Loucy (cell line): ENCODE measurements around the gene TPM4.
"Not testable (repeated sequence)": the region's sequence is repeated elsewhere in the genome, so short reads cannot be mapped to it uniquely, and the experiment has no call there.

Experiments
- H2AFZ ChIP-seq: fragments of 200-600 bp; sonication (generic); 2 replicates; pipeline ENCODE4 v1.6.0; 2016; ENCODE audit warnings: antibody characterized with exemption, mild to moderate bottlenecking, low read length, moderate library complexity
- H3F3A ChIP-seq: fragments of 200-600 bp; 2 replicates; pipeline ENCODE4 v1.6.0; 2016; ENCODE audit warnings: antibody characterized with exemption, low read depth, mild to moderate bottlenecking
- H3K27me3 ChIP-seq: fragments of 200-600 bp; sonication (generic); 2 replicates; pipeline ENCODE4 v1.6.1; 2014; ENCODE audit warnings: low read length, mild to moderate bottlenecking; ENCODE audit not compliant: insufficient read depth, poor library complexity, severe bottlenecking
- H3K36me3 ChIP-seq: fragments of 200-600 bp; sonication (generic); 2 replicates; pipeline ENCODE4 v1.6.1; 2016; ENCODE audit warnings: low read length; ENCODE audit not compliant: insufficient read depth
- H3K4me1 ChIP-seq: fragments of 200-600 bp; sonication (generic); 2 replicates; pipeline ENCODE4 v1.5.1; 2014; ENCODE audit warnings: low read length, mild to moderate bottlenecking; ENCODE audit not compliant: insufficient read depth, poor library complexity, severe bottlenecking
- H3K4me2 ChIP-seq: fragments of 200-600 bp; sonication (generic); 2 replicates; pipeline ENCODE4 v1.6.0; 2014; ENCODE audit warnings: antibody characterized with exemption, low read length, low read depth, mild to moderate bottlenecking; ENCODE audit not compliant: poor library complexity, severe bottlenecking
- H3K4me3 ChIP-seq: fragments of 200-600 bp; sonication (generic); 2 replicates; pipeline ENCODE4 v1.5.1; 2014; ENCODE audit warnings: low read length, mild to moderate bottlenecking, mixed read lengths; ENCODE audit not compliant: poor library complexity, severe bottlenecking
- H3K79me2 ChIP-seq: fragments of 200-600 bp; sonication (generic); 2 replicates; pipeline ENCODE4 v1.6.1; 2014; ENCODE audit warnings: low read length; ENCODE audit not compliant: insufficient read depth
- H3K9ac ChIP-seq: fragments of 200-600 bp; sonication (generic); 2 replicates; pipeline ENCODE4 v1.6.0; 2014; ENCODE audit warnings: mild to moderate bottlenecking, low read depth, low read length, moderate library complexity; ENCODE audit not compliant: poor library complexity, severe bottlenecking
- H3K9me2 ChIP-seq: fragments of 200-600 bp; sonication (generic); replicated peaks from 2 replicates; pipeline ENCODE4 v1.6.1; 2016; ENCODE audit warnings: low read depth, low read length, mixed read lengths
- H3K9me3 ChIP-seq: fragments of 200-600 bp; sonication (generic); 2 replicates; pipeline ENCODE4 v1.6.1; 2014; ENCODE audit warnings: mild to moderate bottlenecking, antibody characterized with exemption, low read length, low read depth; ENCODE audit not compliant: insufficient read depth
- H4K20me1 ChIP-seq: fragments of 200-600 bp; sonication (generic); 2 replicates; pipeline ENCODE4 v1.6.0; 2014; ENCODE audit warnings: antibody characterized with exemption, low read length, mild to moderate bottlenecking; ENCODE audit not compliant: insufficient read depth, poor library complexity, severe bottlenecking
- EZH2phosphoT487 ChIP-seq: fragments of 200-600 bp; IDR thresholded peaks from 2 replicates; pipeline ENCODE4 v1.6.1; 2018; ENCODE audit warnings: antibody characterized with exemption, mild to moderate bottlenecking, moderate library complexity, borderline replicate concordance
- TF ChIP-seq, protein P1 (sequence below): fragments of 200-600 bp; sonication (generic); conservative IDR thresholded peaks from 2 replicates; pipeline ENCODE4 v1.5.1; 2014; ENCODE audit warnings: mild to moderate bottlenecking, antibody characterized with exemption, low read length

The TPM4 gene

DNA sequence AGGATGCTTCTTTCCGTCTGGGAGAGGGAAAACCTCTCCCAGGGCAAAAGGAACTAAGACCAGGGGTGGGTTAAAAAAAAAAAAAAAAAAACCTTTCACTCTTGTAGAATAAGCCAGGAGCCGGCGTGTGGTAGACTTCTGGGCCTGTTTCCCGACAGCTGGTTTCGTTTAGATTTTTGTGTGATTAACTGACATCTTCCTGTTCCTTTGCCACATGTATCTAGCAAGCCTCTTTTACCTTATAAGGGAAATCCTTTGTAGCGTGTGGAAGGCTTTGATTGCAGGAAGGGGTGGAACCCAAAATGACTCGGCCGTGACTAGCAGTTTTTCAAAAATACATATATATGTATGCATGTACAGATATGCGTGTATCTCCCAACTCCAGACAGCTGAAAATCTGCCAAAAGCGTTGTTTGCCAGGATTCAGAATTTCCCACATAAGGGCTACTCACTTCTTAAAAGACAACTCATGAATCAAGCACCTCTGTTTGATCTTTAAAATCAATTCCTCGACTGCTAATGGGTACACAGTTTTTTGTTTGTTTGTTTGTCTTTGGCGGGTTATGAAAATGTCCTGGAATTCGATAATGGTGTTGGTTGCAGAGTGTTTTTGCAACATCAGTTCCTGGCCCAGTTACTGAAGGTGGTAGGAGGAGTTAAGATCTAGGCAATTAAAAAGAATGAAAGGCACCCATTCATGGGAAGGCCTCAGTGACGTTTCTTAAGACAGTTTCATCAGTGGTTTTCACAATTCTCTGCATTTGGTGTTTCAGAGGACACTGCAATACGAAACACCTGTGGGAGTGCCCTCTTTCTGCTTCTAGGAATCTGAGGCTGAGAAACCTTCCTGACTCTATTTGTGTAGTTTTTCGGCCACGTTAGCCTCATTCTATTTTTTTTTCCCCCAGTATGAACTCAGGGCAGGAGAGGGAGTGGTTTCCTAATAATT, 2.7 kb downstream of the TPM4 start:
- H3K79me2 ChIP-seq, result peaks cover 95% of the 10 kb centered on the region
- TF ChIP-seq EZH2phosphoT487, result no peak
- TF ChIP-seq, protein P1, sequence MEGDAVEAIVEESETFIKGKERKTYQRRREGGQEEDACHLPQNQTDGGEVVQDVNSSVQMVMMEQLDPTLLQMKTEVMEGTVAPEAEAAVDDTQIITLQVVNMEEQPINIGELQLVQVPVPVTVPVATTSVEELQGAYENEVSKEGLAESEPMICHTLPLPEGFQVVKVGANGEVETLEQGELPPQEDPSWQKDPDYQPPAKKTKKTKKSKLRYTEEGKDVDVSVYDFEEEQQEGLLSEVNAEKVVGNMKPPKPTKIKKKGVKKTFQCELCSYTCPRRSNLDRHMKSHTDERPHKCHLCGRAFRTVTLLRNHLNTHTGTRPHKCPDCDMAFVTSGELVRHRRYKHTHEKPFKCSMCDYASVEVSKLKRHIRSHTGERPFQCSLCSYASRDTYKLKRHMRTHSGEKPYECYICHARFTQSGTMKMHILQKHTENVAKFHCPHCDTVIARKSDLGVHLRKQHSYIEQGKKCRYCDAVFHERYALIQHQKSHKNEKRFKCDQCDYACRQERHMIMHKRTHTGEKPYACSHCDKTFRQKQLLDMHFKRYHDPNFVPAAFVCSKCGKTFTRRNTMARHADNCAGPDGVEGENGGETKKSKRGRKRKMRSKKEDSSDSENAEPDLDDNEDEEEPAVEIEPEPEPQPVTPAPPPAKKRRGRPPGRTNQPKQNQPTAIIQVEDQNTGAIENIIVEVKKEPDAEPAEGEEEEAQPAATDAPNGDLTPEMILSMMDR, result no peak
- peak overlapping the region; percentile 99 for H3K9ac ChIP-seq
- peaks cover 47% of the 10 kb centered on the region for H3K36me3 ChIP-seq
- H3K9me3 ChIP-seq, result no peaks in the 10 kb centered on the region
- H3K4me2 ChIP-seq, result peak overlapping the region; percentile 88
- H4K20me1 ChIP-seq, result peaks cover 51% of the 10 kb centered on the region
- peaks cover 21% of the 10 kb centered on the region for H3F3A ChIP-seq
- peak overlapping the region; percentile 92 for H3K4me3 ChIP-seq
- no peaks in the 10 kb centered on the region for H3K9me2 ChIP-seq
- H3K27me3 ChIP-seq, result peaks cover 18% of the 10 kb centered on the region
- H3K4me1 ChIP-seq, result peaks cover 51% of the 10 kb centered on the region
- H2AFZ ChIP-seq, result no peak overlapping the region

DNA sequence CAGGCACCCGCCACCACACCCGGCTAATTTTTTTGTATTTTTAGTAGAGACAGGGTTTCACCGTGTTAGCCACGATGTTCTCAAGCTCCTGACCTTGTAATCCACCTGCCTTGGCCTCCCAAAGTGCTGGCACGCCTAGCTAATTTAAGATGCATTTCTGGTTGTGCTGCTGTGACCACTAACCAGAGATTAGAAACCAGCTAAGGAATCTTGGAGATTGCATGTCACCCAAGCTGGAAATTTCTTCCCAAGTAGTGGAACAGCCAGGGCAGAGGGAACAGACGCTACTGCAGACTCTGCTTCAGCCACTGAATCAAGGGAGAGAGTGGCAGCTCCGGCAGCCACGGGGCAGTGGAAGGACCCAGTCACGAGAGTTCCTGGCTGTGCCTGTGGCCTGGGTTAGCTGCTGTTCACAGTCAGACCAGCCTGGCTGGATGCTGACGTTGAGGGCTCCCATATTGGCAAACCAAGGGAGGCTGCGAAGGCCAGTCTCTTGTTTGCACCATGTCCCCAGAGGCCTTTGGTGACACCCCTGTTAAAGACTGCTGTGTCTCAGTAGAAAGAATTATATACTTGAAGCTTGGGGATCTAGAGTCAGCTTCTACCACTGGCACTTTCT, 7.9 kb downstream of the TPM4 start:
- Histone ChIP-seq H3K9me3 (no peaks in the 10 kb centered on the region), H3K4me3 (peak overlapping the region; percentile 56), H3K4me2 (peak overlapping the region; percentile 88), H3K9me2 (no peaks in the 10 kb centered on the region), H3K79me2 (peaks cover 99% of the 10 kb centered on the region), H3F3A (peaks cover 7% of the 10 kb centered on the region; the same call in 1 of the 2 replicates), H4K20me1 (peaks cover 94% of the 10 kb centered on the region), H2AFZ (no peak overlapping the region), H3K36me3 (peaks cover 91% of the 10 kb centered on the region), H3K4me1 (peaks cover 78% of the 10 kb centered on the region), H3K9ac (peak overlapping the region; percentile 78), H3K27me3 (no peaks in the 10 kb centered on the region)
- TF ChIP-seq, protein P1, result no peak
- TF ChIP-seq EZH2phosphoT487, result no peak

DNA sequence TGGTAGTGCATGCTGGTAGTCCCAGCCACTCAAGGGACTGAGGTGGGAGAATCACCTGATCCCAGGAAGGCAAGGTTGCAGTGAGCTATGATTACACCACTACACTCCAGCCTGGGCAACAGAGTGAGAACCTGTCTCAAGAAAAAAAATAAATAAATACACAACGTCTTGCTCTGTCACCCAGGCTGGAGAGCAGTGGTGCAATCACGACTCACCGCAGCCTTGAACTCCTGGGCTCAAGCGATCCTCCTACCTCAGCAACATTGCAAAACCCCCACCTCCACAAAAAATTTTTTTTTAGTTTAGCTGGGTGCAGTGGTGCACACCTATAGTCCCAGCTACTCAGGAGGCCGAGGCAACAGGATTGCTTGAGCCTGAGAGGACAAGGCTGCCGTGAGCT, 8.8 kb downstream of the TPM4 start:
- no peaks in the 10 kb centered on the region for H3K9me3 ChIP-seq
- peaks cover 99% of the 10 kb centered on the region for H3K79me2 ChIP-seq
- peak overlapping the region; percentile 78 for H3K9ac ChIP-seq
- H3F3A ChIP-seq, result 0 out of 2 replicates have a peak, but pooled peaks cover 6% of the 10 kb centered on the region
- H2AFZ ChIP-seq, result no peak overlapping the region
- H3K9me2 ChIP-seq, result no peaks in the 10 kb centered on the region
- H4K20me1 ChIP-seq, result peaks cover 92% of the 10 kb centered on the region
- no peaks in the 10 kb centered on the region for H3K27me3 ChIP-seq
- TF ChIP-seq, protein P1, result no peak
- no peak for TF ChIP-seq EZH2phosphoT487
- peaks cover 100% of the 10 kb centered on the region for H3K36me3 ChIP-seq
- peaks cover 71% of the 10 kb centered on the region for H3K4me1 ChIP-seq
- peak overlapping the region; percentile 88 for H3K4me2 ChIP-seq
- H3K4me3 ChIP-seq, result peak overlapping the region; percentile 56

DNA sequence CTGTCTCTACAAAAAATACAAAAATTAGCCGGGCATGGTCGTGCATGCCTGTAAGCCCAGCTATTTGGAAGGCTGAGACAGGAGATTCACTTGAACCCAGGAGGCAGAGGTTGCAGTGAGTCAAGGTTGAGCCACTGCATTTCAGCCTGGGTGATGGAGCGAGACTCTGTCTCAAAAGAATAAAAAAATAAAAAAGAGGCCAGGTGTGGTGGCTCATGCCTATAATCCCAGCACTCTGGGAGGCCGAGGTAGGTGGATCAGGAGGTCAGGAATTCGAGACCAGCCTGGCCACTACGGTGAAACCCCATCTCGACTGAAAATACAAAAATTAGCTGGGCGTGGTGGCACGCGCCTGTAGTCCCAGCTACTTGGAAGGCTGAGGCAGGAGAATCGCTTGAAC, 11.1 kb downstream of the TPM4 start:
- H3K79me2 ChIP-seq, result peaks cover 99% of the 10 kb centered on the region
- peaks cover 100% of the 10 kb centered on the region for H3K36me3 ChIP-seq
- H3K4me3 ChIP-seq, H3K9me2 ChIP-seq, H3K27me3 ChIP-seq, H2AFZ ChIP-seq, H3K9me3 ChIP-seq, H3F3A ChIP-seq: not testable (repeated sequence)
- peak overlapping the region; percentile 88 for H3K4me2 ChIP-seq
- H4K20me1 ChIP-seq, result peaks cover 90% of the 10 kb centered on the region
- peak overlapping the region; percentile 74 for H3K9ac ChIP-seq
- peaks cover 51% of the 10 kb centered on the region for H3K4me1 ChIP-seq
